Nephron progenitor cell (in vitro differentiated cells): ENCODE measurements around the gene SLC38A2.
A peak's percentile ranks its signal among the peaks of the same experiment; 100 is the strongest.

Experiments used
- DNase-seq: peaks from one replicate; pipeline ENCODE4 v3.0.0; 2021
- H3K27ac Mint-ChIP-seq: 2 replicates; pipeline ENCODE4 v1.8.0; 2021; ENCODE audit warnings: mild to moderate bottlenecking, moderate library complexity, mixed read lengths
- H3K27me3 Mint-ChIP-seq: 2 replicates; pipeline ENCODE4 v1.8.0; 2021; ENCODE audit warnings: mild to moderate bottlenecking, low read depth, mixed read lengths; ENCODE audit not compliant: poor library complexity
- H3K36me3 Mint-ChIP-seq: 2 replicates; pipeline ENCODE4 v1.8.0; 2021; ENCODE audit warnings: low read depth, mixed read lengths
- H3K4me1 Mint-ChIP-seq: 2 replicates; pipeline ENCODE4 v1.8.0; 2021; ENCODE audit warnings: mixed read lengths
- H3K4me3 Mint-ChIP-seq: 2 replicates; pipeline ENCODE4 v1.8.0; 2021; ENCODE audit warnings: mild to moderate bottlenecking, moderate library complexity, mixed read lengths
- H3K9me3 Mint-ChIP-seq: 2 replicates; pipeline ENCODE4 v1.8.0; 2021; ENCODE audit warnings: mild to moderate bottlenecking, moderate library complexity, mixed read lengths
- CTCF ChIP-seq: fragments of 200-600 bp; sonication (generic); IDR thresholded peaks from 2 replicates; pipeline ENCODE4 v1.5.0; 2021; ENCODE audit warnings: antibody characterized with exemption

The SLC38A2 gene

GRCh38 chr12:46378530-46378929 lies 6.0 kb upstream of the SLC38A2 start:
- Mint-ChIP-seq H3K4me1 (peaks cover 26% of the 10 kb centered on the region), H3K27ac (no peak overlapping the region), H3K36me3 (no peaks in the 10 kb centered on the region), H3K4me3 (no peak overlapping the region), H3K27me3 (peaks cover 8% of the 10 kb centered on the region), H3K9me3 (peaks cover 4% of the 10 kb centered on the region)
- TF ChIP-seq CTCF: no peak
- DNase-seq: no peak

- H3K4me3 Mint-ChIP-seq: no peak overlapping the region
- no peaks in the 10 kb centered on the region for H3K36me3 Mint-ChIP-seq
- TF ChIP-seq CTCF: no peak
- H3K27me3 Mint-ChIP-seq: peaks cover 13% of the 10 kb centered on the region
- DNase-seq: no peak
- H3K27ac Mint-ChIP-seq: no peak overlapping the region
- peaks cover 30% of the 10 kb centered on the region for H3K4me1 Mint-ChIP-seq
- H3K9me3 Mint-ChIP-seq: peaks cover 4% of the 10 kb centered on the region
Measured at GRCh38 chr12:46377678-46378077, 5.1 kb upstream of the SLC38A2 start.

GRCh38 chr12:46376579-46376978 lies 4.0 kb upstream of the SLC38A2 start:
- H3K27ac Mint-ChIP-seq: no peak overlapping the region
- H3K4me1 Mint-ChIP-seq: peaks cover 21% of the 10 kb centered on the region
- TF ChIP-seq CTCF: no peak
- peaks cover 19% of the 10 kb centered on the region for H3K27me3 Mint-ChIP-seq
- H3K36me3 Mint-ChIP-seq: no peaks in the 10 kb centered on the region
- H3K4me3 Mint-ChIP-seq: no peak overlapping the region
- no peak for DNase-seq
- H3K9me3 Mint-ChIP-seq: peaks cover 4% of the 10 kb centered on the region

- H3K27me3 Mint-ChIP-seq: peaks cover 17% of the 10 kb centered on the region
- peaks cover 16% of the 10 kb centered on the region for H3K36me3 Mint-ChIP-seq
- no peak for TF ChIP-seq CTCF
- H3K9me3 Mint-ChIP-seq: no peaks in the 10 kb centered on the region
- H3K4me1 Mint-ChIP-seq: peaks cover 36% of the 10 kb centered on the region
- no peak for DNase-seq
- H3K4me3 Mint-ChIP-seq: no peak overlapping the region
- no peak overlapping the region for H3K27ac Mint-ChIP-seq
Measured at GRCh38 chr12:46374711-46375110, 2.1 kb upstream of the SLC38A2 start.

GRCh38 chr12:46374310-46374709 lies 1.7 kb upstream of the SLC38A2 start:
- H3K27me3 Mint-ChIP-seq: peaks cover 17% of the 10 kb centered on the region
- H3K27ac Mint-ChIP-seq: no peak overlapping the region

More at GRCh38 chr12:46374310-46374709, 1.7 kb upstream of the SLC38A2 start:
- Mint-ChIP-seq H3K4me1 (peaks cover 40% of the 10 kb centered on the region), H3K9me3 (no peaks in the 10 kb centered on the region), H3K4me3 (peak overlapping the region; percentile 99), H3K36me3 (peaks cover 20% of the 10 kb centered on the region)
- DNase-seq: no peak
- no peak for TF ChIP-seq CTCF
